GM23338 (cell line): Measurements from ENCODE around the gene GLI1. TPM values are rescaled to one million over a fixed set of nuclear protein-coding genes. Genes with fewer than 3 reads are reported as not detected.
"Not testable (repeated sequence)": the region's sequence is repeated elsewhere in the genome, so short reads cannot be mapped to it uniquely, and the experiment has no call there.

Source experiments
- ATAC-seq: fragments of 200-7000 bp; cut with Tn5 transposase; 3 replicates; pipeline ENCODE4 v1.9.1; 2020
- DNase-seq: peaks from one replicate; pipeline ENCODE4 v3.0.0-alpha.2; 2015; ENCODE audit warnings: low spot score
- H2AFZ ChIP-seq: fragments of 200-600 bp; sonication (generic); 2 replicates; pipeline ENCODE4 v1.8.0; 2016; ENCODE audit warnings: antibody characterized with exemption, mild to moderate bottlenecking, moderate library complexity
- H3F3A ChIP-seq: fragments of 200-600 bp; sonication (generic); replicated peaks from 2 replicates; pipeline ENCODE4 v1.8.0; 2017; ENCODE audit warnings: antibody characterized with exemption, mixed run types, low read depth
- H3K27ac ChIP-seq: fragments of 200-600 bp; sonication (generic); 2 replicates; pipeline ENCODE4 v1.6.1; 2016; ENCODE audit warnings: low read depth
- H3K27me3 ChIP-seq: fragments of 200-600 bp; sonication (generic); 2 replicates; pipeline ENCODE4 v1.8.0; 2016; ENCODE audit warnings: mild to moderate bottlenecking, mixed run types, moderate library complexity; ENCODE audit not compliant: insufficient read depth
- H3K36me3 ChIP-seq: fragments of 200-600 bp; sonication (generic); 2 replicates; pipeline ENCODE4 v1.8.0; 2016; ENCODE audit warnings: mild to moderate bottlenecking; ENCODE audit not compliant: insufficient read depth
- H3K4me1 ChIP-seq: fragments of 200-600 bp; sonication (generic); 2 replicates; pipeline ENCODE4 v1.8.0; 2016; ENCODE audit warnings: mild to moderate bottlenecking, moderate library complexity; ENCODE audit not compliant: insufficient read depth
- H3K4me2 ChIP-seq: fragments of 200-600 bp; sonication (generic); 2 replicates; pipeline ENCODE4 v1.7.1; 2017; ENCODE audit warnings: mixed run types
- H3K4me3 ChIP-seq: fragments of 200-600 bp; sonication (generic); 2 replicates; pipeline ENCODE4 v1.6.1; 2016; ENCODE audit warnings: mixed run types
- H3K79me2 ChIP-seq: fragments of 200-600 bp; sonication (generic); replicated peaks from 2 replicates; pipeline ENCODE4 v1.8.0; 2017; ENCODE audit warnings: mild to moderate bottlenecking; ENCODE audit not compliant: insufficient read depth
- H3K9me2 ChIP-seq: fragments of 200-600 bp; sonication (generic); 2 replicates; pipeline ENCODE4 v1.8.0; 2017; ENCODE audit not compliant: insufficient read depth
- H4K20me1 ChIP-seq: fragments of 200-600 bp; sonication (generic); replicated peaks from 2 replicates; pipeline ENCODE4 v1.8.0; 2017; ENCODE audit warnings: mild to moderate bottlenecking; ENCODE audit not compliant: insufficient read depth
- H3K27ac Mint-ChIP-seq: 2 replicates; pipeline ENCODE4 v1.8.0; 2020; ENCODE audit warnings: inconsistent platforms, mild to moderate bottlenecking, moderate library complexity, mixed read lengths
- H3K27me3 Mint-ChIP-seq: 3 replicates; pipeline ENCODE4 v1.8.0; 2022; ENCODE audit warnings: low read depth, mild to moderate bottlenecking, moderate library complexity, mixed read lengths, inconsistent platforms; ENCODE audit not compliant: insufficient read depth, poor library complexity
- H3K36me3 Mint-ChIP-seq: 3 replicates; pipeline ENCODE4 v1.8.0; 2021; ENCODE audit warnings: low read depth, mild to moderate bottlenecking, inconsistent platforms, moderate library complexity, mixed read lengths
- H3K4me1 Mint-ChIP-seq: 3 replicates; pipeline ENCODE4 v1.8.0; 2020; ENCODE audit warnings: mild to moderate bottlenecking, inconsistent platforms, mixed read lengths
- H3K4me3 Mint-ChIP-seq: 3 replicates; pipeline ENCODE4 v1.8.0; 2021; ENCODE audit warnings: moderate library complexity, mild to moderate bottlenecking, inconsistent platforms, mixed read lengths
- H3K9me3 Mint-ChIP-seq: 3 replicates; pipeline ENCODE4 v1.8.0; 2020; ENCODE audit warnings: moderate library complexity, mild to moderate bottlenecking, inconsistent platforms, mixed read lengths
- ETS1 ChIP-seq: IDR thresholded peaks from 2 replicates; pipeline ENCODE4 v1.6.1; 2016; ENCODE audit warnings: antibody characterized with exemption
- polyA plus RNA-seq: library from polyadenylated mRNA; unstranded; fragments of >200 nt; fragmentation: Nextera tagmentation; extraction: Ambion mirVana; gene quantifications from 2 replicates; pipeline ENCODE4 v1.2.1, GENCODE V29; 2016
- total RNA-seq: library from RNA; depleted of rRNA; stranded (reverse); fragments of >200 nt; shearing (Covaris generic); gene quantifications from 2 replicates; pipeline ENCODE4 v1.2.3, GENCODE V29; 2014
- TF ChIP-seq, protein P1 (sequence below), 2 experiments: fragments of 200-600 bp in 1 of 2; sonication (generic) in 1 of 2; conservative IDR thresholded peaks; 2 replicates each; pipeline versions ENCODE4 v1.5.1 to v1.6.1; 2016 to 2017; ENCODE audit warnings: antibody characterized with exemption in 2 of 2, low read depth in 2 of 2, mild to moderate bottlenecking in 2 of 2, moderate library complexity in 1 of 2

Gene GLI1
- total and polyA plus RNA-seq, 2 experiments from 2014 or later = 5.6 to 18.1 TPM

DNA sequence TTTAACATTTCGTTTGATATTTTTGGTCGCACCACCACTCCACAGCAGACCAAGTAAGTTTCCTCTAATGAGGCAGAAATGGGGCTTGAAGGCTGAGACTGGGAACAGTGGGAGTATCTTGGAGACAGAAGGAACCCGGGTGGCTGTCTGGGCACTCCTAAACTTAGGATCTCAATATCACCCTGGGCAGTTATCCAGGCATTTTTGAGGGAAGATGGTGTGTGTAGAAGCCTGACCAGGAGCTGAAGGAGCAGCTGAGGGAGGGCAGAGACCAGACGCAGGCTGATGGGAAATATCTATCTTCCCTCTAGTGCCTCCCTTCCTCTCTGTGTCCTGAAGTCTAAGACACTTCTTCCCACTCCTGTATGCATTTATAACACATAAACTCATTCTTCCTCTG is 39.0 kb downstream of the GLI1 start (continued):
- TF ChIP-seq, protein P1, sequence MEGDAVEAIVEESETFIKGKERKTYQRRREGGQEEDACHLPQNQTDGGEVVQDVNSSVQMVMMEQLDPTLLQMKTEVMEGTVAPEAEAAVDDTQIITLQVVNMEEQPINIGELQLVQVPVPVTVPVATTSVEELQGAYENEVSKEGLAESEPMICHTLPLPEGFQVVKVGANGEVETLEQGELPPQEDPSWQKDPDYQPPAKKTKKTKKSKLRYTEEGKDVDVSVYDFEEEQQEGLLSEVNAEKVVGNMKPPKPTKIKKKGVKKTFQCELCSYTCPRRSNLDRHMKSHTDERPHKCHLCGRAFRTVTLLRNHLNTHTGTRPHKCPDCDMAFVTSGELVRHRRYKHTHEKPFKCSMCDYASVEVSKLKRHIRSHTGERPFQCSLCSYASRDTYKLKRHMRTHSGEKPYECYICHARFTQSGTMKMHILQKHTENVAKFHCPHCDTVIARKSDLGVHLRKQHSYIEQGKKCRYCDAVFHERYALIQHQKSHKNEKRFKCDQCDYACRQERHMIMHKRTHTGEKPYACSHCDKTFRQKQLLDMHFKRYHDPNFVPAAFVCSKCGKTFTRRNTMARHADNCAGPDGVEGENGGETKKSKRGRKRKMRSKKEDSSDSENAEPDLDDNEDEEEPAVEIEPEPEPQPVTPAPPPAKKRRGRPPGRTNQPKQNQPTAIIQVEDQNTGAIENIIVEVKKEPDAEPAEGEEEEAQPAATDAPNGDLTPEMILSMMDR (conservative IDR thresholded peaks at IDR 0.05; ENCODE audit: low read depth in 2 of 2) = no peak

- no peak for TF ChIP-seq ETS1
- Histone ChIP-seq H3K9me2 (no peaks in the 10 kb centered on the region), H3K27me3 (no peaks in the 10 kb centered on the region), H3K27ac (no peak overlapping the region), H4K20me1 (peaks cover 34% of the 10 kb centered on the region), H3F3A (peaks cover 45% of the 10 kb centered on the region), H3K79me2 (peaks cover 15% of the 10 kb centered on the region), H3K4me2 (no peak overlapping the region), H2AFZ (no peak overlapping the region), H3K4me1 (no peaks in the 10 kb centered on the region), H3K36me3 (peaks cover 88% of the 10 kb centered on the region), H3K4me3 (no peak overlapping the region)
- Mint-ChIP-seq H3K9me3 (no peaks in the 10 kb centered on the region), H3K27ac (no peak overlapping the region), H3K4me3 (no peak overlapping the region), H3K4me1 (peaks cover 2% of the 10 kb centered on the region; the same call in 2 of the 3 replicates), H3K36me3 (peaks cover 100% of the 10 kb centered on the region), H3K27me3 (peaks cover 14% of the 10 kb centered on the region)
- DNase-seq = no peak
- ATAC-seq = no peak
Observed at GRCh38 chr12:57500213-57500612, 40.6 kb downstream of the GLI1 start.

DNA sequence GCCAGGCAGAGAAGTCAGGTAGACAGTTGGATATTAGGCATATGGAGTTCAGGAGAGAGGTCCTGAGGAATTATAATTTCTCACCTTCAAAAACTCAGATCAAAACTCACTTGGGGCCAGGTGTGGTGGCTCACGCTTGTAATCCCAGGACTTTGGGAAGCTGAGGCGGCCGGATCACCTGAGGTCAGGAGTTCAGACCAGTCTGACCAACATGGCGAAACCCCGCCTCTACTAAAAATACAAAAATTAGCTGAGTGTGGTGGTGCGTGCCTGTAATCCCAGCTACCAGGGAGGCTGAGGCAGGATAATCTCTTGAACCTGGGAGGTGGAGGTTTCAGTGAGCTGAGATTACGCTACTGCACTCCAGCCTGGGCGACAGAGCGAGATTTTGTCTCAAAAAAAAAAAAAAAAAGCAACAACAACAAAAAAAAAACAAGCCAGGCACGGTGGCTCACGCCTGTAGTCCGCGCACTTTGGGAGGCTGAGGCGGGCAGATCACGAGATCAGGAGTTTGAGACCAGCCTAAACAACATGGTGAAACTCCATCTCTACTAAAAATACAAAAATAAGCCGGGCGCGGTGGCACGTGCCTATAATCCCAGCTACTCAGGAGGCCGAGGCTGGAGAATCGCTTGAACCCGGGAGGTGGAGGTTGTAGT is 42.9 kb downstream of the GLI1 start:
- H3K27ac ChIP-seq, H3K4me1 Mint-ChIP-seq, H3K4me3 Mint-ChIP-seq, H3K27me3 ChIP-seq, H3K4me1 ChIP-seq, H3K4me3 ChIP-seq, H3K27ac Mint-ChIP-seq, DNase-seq, H3K9me2 ChIP-seq, H3K9me3 Mint-ChIP-seq, H3K4me2 ChIP-seq, ATAC-seq, H3K79me2 ChIP-seq, H2AFZ ChIP-seq: not testable (repeated sequence)
- Histone ChIP-seq H3F3A (peaks cover 47% of the 10 kb centered on the region), H4K20me1 (peaks cover 31% of the 10 kb centered on the region), H3K36me3 (peaks cover 86% of the 10 kb centered on the region)
- H3K27me3 Mint-ChIP-seq = peaks cover 12% of the 10 kb centered on the region
- H3K36me3 Mint-ChIP-seq = peaks cover 94% of the 10 kb centered on the region

DNA sequence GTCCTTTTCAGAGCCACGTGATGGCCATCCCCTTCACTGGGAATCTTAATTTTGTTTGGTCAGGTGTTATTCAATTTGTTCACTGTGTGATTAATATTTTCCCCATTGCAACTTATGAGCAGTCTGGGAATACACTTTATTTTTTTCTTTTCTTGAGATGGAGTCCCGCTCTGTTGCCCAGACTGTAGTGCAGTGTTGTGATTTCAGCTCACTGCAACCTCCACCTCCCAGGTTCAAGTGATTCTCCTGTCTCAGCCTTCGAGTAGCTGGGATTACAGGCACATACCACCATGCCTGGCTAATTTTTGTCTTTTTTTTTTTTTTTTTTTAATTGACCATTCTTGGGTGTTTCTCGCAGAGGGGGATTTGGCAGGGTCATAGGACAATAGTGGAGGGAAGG is 47.0 kb downstream of the GLI1 start:
- DNase-seq, H3K4me2 ChIP-seq, H3K27me3 ChIP-seq, ATAC-seq, H3K27ac ChIP-seq, H3K9me3 Mint-ChIP-seq, H3K4me3 ChIP-seq, H2AFZ ChIP-seq, H3K4me1 Mint-ChIP-seq, H3K4me3 Mint-ChIP-seq, H3K4me1 ChIP-seq, H3K9me2 ChIP-seq, H3K27ac Mint-ChIP-seq: not testable (repeated sequence)
- Histone ChIP-seq H4K20me1 (peaks cover 18% of the 10 kb centered on the region), H3K36me3 (peaks cover 82% of the 10 kb centered on the region), H3K79me2 (peaks cover 14% of the 10 kb centered on the region; the same call in 1 of the 2 replicates), H3F3A (peaks cover 32% of the 10 kb centered on the region)
- peaks cover 86% of the 10 kb centered on the region for H3K36me3 Mint-ChIP-seq
- peaks cover 14% of the 10 kb centered on the region for H3K27me3 Mint-ChIP-seq

DNA sequence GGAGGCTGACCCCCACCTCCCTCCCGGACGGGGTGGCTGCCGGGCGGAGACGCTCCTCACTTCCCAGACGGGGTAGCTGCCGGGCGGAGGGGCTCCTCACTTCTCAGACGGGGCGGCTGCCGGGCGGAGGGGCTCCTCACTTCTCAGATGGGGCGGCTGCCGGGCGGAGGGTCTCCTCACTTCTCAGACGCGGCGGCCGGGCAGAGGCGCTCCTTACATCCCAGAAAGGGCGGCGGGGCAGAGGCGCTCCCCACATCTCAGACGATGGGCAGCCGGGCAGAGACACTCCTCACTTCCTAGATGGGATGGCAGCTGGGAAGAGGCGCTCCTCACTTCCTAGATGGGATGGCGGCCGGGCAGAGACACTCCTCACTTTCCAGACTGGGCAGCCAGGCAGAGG is 48.2 kb downstream of the GLI1 start:
- not testable (repeated sequence) for H3K9me3 Mint-ChIP-seq, H2AFZ ChIP-seq, ATAC-seq, H3K27ac Mint-ChIP-seq, H3K4me2 ChIP-seq, H3K27me3 ChIP-seq, H3K9me2 ChIP-seq, H3K4me3 Mint-ChIP-seq, DNase-seq, H3K4me1 Mint-ChIP-seq, H3K4me3 ChIP-seq, H3K27ac ChIP-seq, H3K4me1 ChIP-seq
- Mint-ChIP-seq H3K36me3 (peaks cover 86% of the 10 kb centered on the region), H3K27me3 (peaks cover 18% of the 10 kb centered on the region)
- H3K79me2 ChIP-seq = peaks cover 14% of the 10 kb centered on the region; the same call in 1 of the 2 replicates
- H3F3A ChIP-seq = peaks cover 37% of the 10 kb centered on the region
- peaks cover 82% of the 10 kb centered on the region for H3K36me3 ChIP-seq
- H4K20me1 ChIP-seq = peaks cover 27% of the 10 kb centered on the region
